Measurements from ENCODE around the gene ADH5. TPM values are rescaled to one million over a fixed set of nuclear protein-coding genes. Genes with fewer than 3 reads are reported as not detected.

Gene ADH5
- total RNA-seq, 1 donor from 2014 or later = 252 TPM

GRCh38 chr4:99021386-99021785 lies 67.2 kb downstream of the ADH5 start:
- Mint-ChIP-seq H3K27me3 (ENCODE audit: low read depth) (no peaks in the 10 kb centered on the region), H3K4me1 (peaks cover 16% of the 10 kb centered on the region), H3K27ac (ENCODE audit: unreplicated experiment) (peak overlapping the region; percentile 68), H3K36me3 (ENCODE audit: low read depth) (peaks cover 45% of the 10 kb centered on the region), H3K9me3 (peaks cover 21% of the 10 kb centered on the region), H3K4me3 (no peak overlapping the region)
- no peak for TF ChIP-seq CTCF (conservative IDR thresholded peaks at IDR 0.05)
- no peak for DNase-seq (ENCODE audit: low read depth, low spot score)

Other genes with a start within 250 kb of the ADH5 start
- 144 and 145 TPM in 2 replicates for gene EIF4E, start 159.7 kb downstream of the ADH5 start, total RNA-seq
- gene METAP1, start 93.1 kb downstream of the ADH5 start, total RNA-seq = 52.1 and 54.4 TPM in 2 replicates
- gene ADH4, start 55.5 kb upstream of the ADH5 start, total RNA-seq = not detected in 2 replicates
- not detected in 2 replicates for gene ADH6, start 130.5 kb upstream of the ADH5 start, total RNA-seq
- gene ADH1A, start 202.2 kb upstream of the ADH5 start, total RNA-seq = not detected in 2 replicates
- not detected in 2 replicates for gene ADH1B, start 232.6 kb upstream of the ADH5 start, total RNA-seq

Measured in neural crest cell (in vitro differentiated cells).